A549 treated with Mapracorat at 1 μM for 4 hours (cell line): ENCODE results near the gene CAPN11. TPM values are rescaled to one million over a fixed set of nuclear protein-coding genes. Genes with fewer than 3 reads are reported as not detected.

ENCODE experiments used
- total RNA-seq: library from RNA; stranded (reverse); fragments of 200-300 nt; extraction: Qiagen RNA extraction; gene quantifications from 5 replicates; pipeline ENCODE4 v1.2.3, GENCODE V29; 2022

Gene CAPN11
- total RNA-seq, result not detected in 5 replicates

DNA sequence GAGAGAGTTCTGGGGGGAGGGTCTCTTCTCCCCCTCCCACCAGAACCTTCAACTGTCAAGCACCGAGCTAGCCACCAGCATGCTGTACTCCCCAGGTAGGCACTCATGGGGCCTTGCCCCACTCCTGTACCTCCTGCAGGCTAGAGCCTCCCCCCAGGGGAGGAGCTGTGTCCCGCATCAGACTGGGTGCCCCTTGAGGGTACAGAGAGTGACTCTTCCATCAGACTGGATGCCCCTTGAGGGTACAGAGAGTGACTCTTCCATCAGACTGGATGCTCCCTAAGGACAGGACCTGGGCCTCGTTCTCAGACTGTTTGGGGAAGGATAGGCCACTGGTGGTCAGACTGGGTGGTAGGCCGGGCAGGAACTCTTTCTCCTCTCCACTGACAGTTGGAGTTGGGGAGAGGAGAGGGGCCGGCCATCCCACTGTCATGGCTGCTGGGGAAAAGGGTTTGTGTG, at the start of gene CAPN11:
TSS of gene CAPN11 (plus strand) at position 51 of the 459 bp plus-strand sequence. CDS start at position 80, 29 bp downstream.

DNA sequence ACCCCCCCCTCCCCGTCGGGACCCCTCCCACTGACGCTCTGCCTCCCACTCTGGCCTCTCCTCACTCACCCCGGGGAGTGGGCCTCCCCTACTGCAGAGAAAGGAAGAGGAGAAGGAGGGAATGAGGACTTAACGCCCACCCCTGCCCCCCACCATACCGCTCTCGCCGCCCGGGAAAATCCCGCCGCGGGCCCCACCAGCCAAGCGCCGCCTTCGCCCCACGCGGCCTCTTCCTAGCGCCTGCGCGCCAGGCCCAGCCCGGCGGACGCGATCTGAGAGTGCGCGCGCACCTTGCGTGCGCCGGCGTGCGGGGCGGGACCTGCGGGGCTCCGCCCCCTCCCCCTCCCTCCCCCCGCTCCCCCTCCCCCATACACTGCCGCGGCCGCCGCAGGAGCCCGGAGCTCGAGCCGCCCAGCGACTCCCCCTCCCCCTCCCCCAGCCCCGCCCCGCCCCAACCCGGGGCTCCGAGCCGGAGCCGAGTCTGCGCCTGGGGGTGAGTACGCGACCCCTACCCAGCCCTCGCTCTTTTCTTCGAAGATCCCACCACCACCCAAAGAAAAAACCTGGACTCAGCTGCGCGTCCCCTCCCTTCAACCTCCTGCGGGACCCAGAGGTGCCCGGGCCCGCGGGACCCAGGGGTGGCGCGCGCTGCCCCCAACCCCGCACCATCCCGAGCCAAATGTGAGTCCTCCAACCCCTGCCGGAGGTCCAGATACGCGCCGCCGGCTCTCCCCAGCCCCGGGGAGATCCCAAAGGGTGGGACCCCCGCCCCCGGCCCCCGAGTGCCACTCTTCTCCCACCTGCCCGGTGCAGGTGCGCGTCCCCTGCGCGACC, 31.2 kb upstream of the CAPN11 start, which contains the start of the genes MRPL14 and TMEM63B:
TSS of gene MRPL14 (minus strand) at position 267 of the 834 bp plus-strand sequence. CDS start 10,841 bp downstream, outside the sequence.
TSS of gene TMEM63B (plus strand) at position 369 of the 834 bp plus-strand sequence. CDS start 7,031 bp downstream, outside the sequence.

DNA sequence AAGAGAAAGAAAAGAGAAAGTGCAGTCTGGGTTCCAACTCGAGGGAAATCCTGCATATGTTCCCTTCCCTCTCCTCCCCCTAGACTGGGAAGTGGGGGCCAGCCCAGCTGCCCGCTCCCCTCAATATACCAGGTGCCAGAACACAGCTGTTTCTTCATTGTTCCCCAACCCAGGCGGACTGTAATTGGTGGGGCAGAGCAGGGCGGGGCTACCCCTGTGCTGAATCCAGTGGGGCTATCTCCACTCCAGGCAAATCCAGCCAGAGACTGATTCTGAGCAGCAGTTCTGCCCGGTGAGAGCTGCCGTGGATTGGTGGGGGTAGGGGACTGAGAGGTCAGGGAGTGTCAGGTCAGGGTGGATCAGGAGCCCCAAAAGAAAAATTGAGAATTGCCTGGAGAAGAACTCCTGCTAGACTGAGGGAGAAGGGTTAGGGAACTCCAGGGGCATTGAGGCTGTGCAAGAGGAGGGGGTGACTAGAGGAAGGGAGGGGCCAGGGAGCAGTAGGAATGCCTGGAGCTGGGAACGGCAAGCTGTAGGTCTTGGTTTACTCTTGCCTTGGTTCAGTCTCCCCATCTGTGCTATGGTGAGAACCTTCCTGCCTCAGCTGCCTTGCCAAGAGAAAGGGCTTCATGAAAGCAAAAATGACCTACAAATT, 58.2 kb downstream of the CAPN11 start, which contains the start of gene MYMX:
TSS of gene MYMX (plus strand) at position 250 of the 655 bp plus-strand sequence. CDS start 546 bp downstream, outside the sequence.

DNA sequence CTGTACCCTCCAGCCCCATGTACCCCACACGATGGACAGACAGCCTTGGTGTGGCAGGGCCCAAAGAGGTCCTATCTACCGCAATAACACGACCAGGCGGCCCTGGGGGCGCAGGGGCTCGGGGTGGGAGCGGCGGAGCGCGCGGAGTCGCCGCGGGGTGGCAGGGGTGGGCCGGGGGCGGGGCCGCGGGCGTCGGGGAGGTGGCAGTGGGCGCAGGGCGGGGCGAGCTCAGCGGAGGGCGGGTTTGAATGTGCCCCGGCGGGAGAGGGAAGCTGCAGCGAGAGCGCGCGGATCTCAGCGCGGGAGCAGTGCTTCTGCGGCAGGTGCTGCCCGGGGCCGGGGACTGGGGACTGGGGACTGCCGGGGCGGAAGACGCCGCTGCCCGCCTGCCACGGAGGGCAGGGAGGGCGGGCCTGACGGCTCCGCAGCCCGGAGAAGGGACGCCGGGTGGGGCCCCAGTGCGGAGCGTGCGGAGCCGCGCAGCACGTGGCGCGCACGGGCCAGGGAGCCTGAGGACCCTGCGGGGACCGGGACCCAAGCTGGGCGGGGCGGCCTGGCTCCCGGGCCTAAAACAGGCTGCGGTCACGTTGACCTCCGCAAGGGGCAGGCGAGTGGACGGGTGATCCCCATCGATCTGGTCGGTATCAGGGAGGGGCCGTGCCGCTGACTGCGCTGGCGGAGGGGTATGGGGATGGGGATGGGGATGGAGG, 64.9 kb downstream of the CAPN11 start, which contains the start of gene SLC29A1:
TSS of gene SLC29A1 (plus strand) at position 277 of the 710 bp plus-strand sequence. CDS start 3,719 bp downstream, outside the sequence.

Other genes with a start within 250 kb of the CAPN11 start
- 54.3 to 69.1 TPM (median 67.8 TPM) in 5 replicates for gene MRPL14, start 31.4 kb upstream of the CAPN11 start, total RNA-seq
- gene TMEM63B, start 31.3 kb upstream of the CAPN11 start, total RNA-seq, result 11.2 to 16.4 TPM (median 15.3 TPM) in 5 replicates
- not detected in 5 replicates for gene MYMX, start 58.1 kb downstream of the CAPN11 start, total RNA-seq
- gene SLC29A1, start 64.8 kb downstream of the CAPN11 start, total RNA-seq, result 42.3 to 53.9 TPM (median 51.8 TPM) in 5 replicates
- 1,081 to 1,335 TPM (median 1,155 TPM) in 5 replicates for gene HSP90AB1, start 88.3 kb downstream of the CAPN11 start, total RNA-seq
- gene SLC35B2, start 98.7 kb downstream of the CAPN11 start, total RNA-seq, result 49.1 to 67.2 TPM (median 64.4 TPM) in 5 replicates
- gene NFKBIE, start 106.7 kb downstream of the CAPN11 start, total RNA-seq, result 6.7 to 9.2 TPM (median 7.9 TPM) in 5 replicates
- 0.02 to 0.16 TPM (median 0.09 TPM) in 5 replicates for gene TMEM151B, start 111.6 kb downstream of the CAPN11 start, total RNA-seq
- 5.0 to 7.6 TPM (median 6.4 TPM) in 5 replicates for gene AARS2, start 154.5 kb downstream of the CAPN11 start, total RNA-seq
- not detected in 5 replicates for gene SPATS1, start 183.8 kb downstream of the CAPN11 start, total RNA-seq
- gene CDC5L, start 228.9 kb downstream of the CAPN11 start, total RNA-seq, result 10.6 to 15.0 TPM (median 12.7 TPM) in 5 replicates